Stomach (tissue), 9 donors: Measurements from ENCODE around the gene KRT80. TPM values are rescaled to one million over a fixed set of nuclear protein-coding genes. Genes with fewer than 3 reads are reported as not detected.

Source experiments
- DNase-seq, 2 donors: peaks; one replicate each; pipeline versions ENCODE4 v3.0.0 to v3.0.0-alpha.2; 2013 to 2019
- H3K27ac ChIP-seq, 5 donors: fragments of 200-600 bp in 4 of 5; sonication (generic) in 4 of 5; one replicate each; pipeline ENCODE4 v1.5.1; 2013 to 2019; ENCODE audit warnings: mild to moderate bottlenecking in 1 of 5, moderate library complexity in 1 of 5
- H3K27me3 ChIP-seq, 3 donors: fragments of 200-600 bp; sonication (generic); one replicate each; pipeline ENCODE4 v1.5.1; 2017 to 2019; ENCODE audit warnings: mixed run types in 1 of 3
- H3K36me3 ChIP-seq, 4 donors: fragments of 200-600 bp; sonication (generic); 1 replicate in 3 of 4; 2 replicates in 1 of 4; pipeline ENCODE4 v1.5.1; 2016 to 2019
- H3K4me1 ChIP-seq, 4 donors: fragments of 200-600 bp; sonication (generic); one replicate each; pipeline ENCODE4 v1.5.1; 2016 to 2019
- H3K4me3 ChIP-seq, 4 donors: fragments of 200-600 bp; sonication (generic) in 3 of 4; one replicate each; pipeline ENCODE4 v1.5.1; 2016 to 2019; ENCODE audit warnings: mild to moderate bottlenecking in 1 of 4
- H3K9me3 ChIP-seq, 4 donors: fragments of 200-600 bp; sonication (generic); one replicate each; pipeline ENCODE4 v1.5.1; 2016 to 2019
- CTCF ChIP-seq, 7 experiments: fragments of 450-650 bp in 4 of 7; fragments of 200-600 bp in 3 of 7; sonication (generic) in 3 of 7; IDR thresholded peaks; one replicate each; pipeline ENCODE4 v1.5.1; 2016 to 2019; ENCODE audit warnings: antibody characterized with exemption in 7 of 7, control low read depth in 2 of 7, mild to moderate bottlenecking in 1 of 7
- EP300 ChIP-seq: sonication (generic); formaldehyde crosslinking; IDR thresholded peaks from one replicate; pipeline ENCODE4 v1.6.1; 2017; ENCODE audit warnings: antibody characterized with exemption
- POLR2A ChIP-seq, 4 donors: fragments of 450-650 bp; IDR thresholded peaks; one replicate each; pipeline ENCODE4 v1.6.1; 2016; ENCODE audit warnings: antibody characterized with exemption in 4 of 4, control low read depth in 2 of 4, mild to moderate bottlenecking in 1 of 4, moderate library complexity in 1 of 4
- POLR2AphosphoS5 ChIP-seq, 3 donors: sonication (generic); formaldehyde crosslinking; IDR thresholded peaks; one replicate each; pipeline ENCODE4 v1.6.1; 2016; ENCODE audit warnings: antibody characterized with exemption in 3 of 3
- WGBS, 5 donors: extraction: QIAGEN DNeasy Blood & Tissue Kit in 3 of 5; methylation state at CpG; one replicate each; pipeline versions ENCODE4 v1.1.5 to v1.1.7; 2013 to 2018; 5-methylcytosine and 5-hydroxymethylcytosine counted together
- intact Hi-C: fragments of 100-400 bp; cut with DNase I; formaldehyde crosslinking; loops from one replicate; pipeline ENCODE4 v1.15.1; 2023; ENCODE audit warnings: low total_unique reads
- polyA plus RNA-seq, 3 donors: library from polyadenylated mRNA; stranded (reverse); fragments of 200-250 nt; gene quantifications; one replicate each; pipeline ENCODE4 v1.2.3, GENCODE V29; 2013
- total RNA-seq, 5 donors: library from RNA; depleted of rRNA; stranded (reverse); fragments of >200 nt; gene quantifications; one replicate each; pipeline versions ENCODE4 v1.1.0 to v1.2.3, GENCODE V29; 2014 to 2016
- donor health status: healthy with polysubstance abuse.
- donor health status: Bipolar disorder and iron deficiency.
- donor health status: healthy.

The KRT80 gene
- total and polyA plus RNA-seq, 8 donors: 0.29 to 3.7 (median 0.45) TPM; not detected in 3

- WGBS, 5 donors: 71 to 79% (median 76%) methylated on average over 12 of the region's 12 CpGs
- TF ChIP-seq EP300 (no peak), POLR2A (IDR thresholded peaks at IDR 0.05) (no peak), CTCF (IDR thresholded peaks at IDR 0.05) (no peak), POLR2AphosphoS5 (IDR thresholded peaks at IDR 0.05) (no peak)
- Histone ChIP-seq H3K27ac (peak overlapping the region in 3 of 5 donors; percentile 47 to 66 (median 64)), H3K36me3 (no peaks in the 10 kb centered on the region), H3K9me3 (no peaks in the 10 kb centered on the region), H3K27me3 (peaks cover 0 to 49% (median 20%) of the 10 kb centered on the region in 3 donors), H3K4me1 (peaks cover 17 to 53% (median 42%) of the 10 kb centered on the region in 4 donors), H3K4me3 (no peak overlapping the region)
- DNase-seq: no peak
- intact Hi-C loops: no loop called here
Measured at GRCh38 chr12:52232203-52232673, 40.4 kb upstream of the KRT80 start.

- WGBS, 5 donors: 40 to 60% (median 52%) methylated on average over 14 to 16 of the region's 16 CpGs
- peak in 1 of 2 donors; percentile 72 for DNase-seq
- peaks cover 0 to 49% (median 20%) of the 10 kb centered on the region in 3 donors for H3K27me3 ChIP-seq
- no peak overlapping the region for H3K4me3 ChIP-seq
- peaks cover 17 to 53% (median 42%) of the 10 kb centered on the region in 4 donors for H3K4me1 ChIP-seq
- H3K9me3 ChIP-seq: no peaks in the 10 kb centered on the region
- no peak for TF ChIP-seq POLR2A (IDR thresholded peaks at IDR 0.05)
- TF ChIP-seq POLR2AphosphoS5 (IDR thresholded peaks at IDR 0.05): peak in 1 of 3 donors; percentile 4
- H3K27ac ChIP-seq: peak overlapping the region in 4 of 5 donors; percentile 24 to 66 (median 56)
- H3K36me3 ChIP-seq: no peaks in the 10 kb centered on the region
- intact Hi-C loops: no loop called here
Measured at GRCh38 chr12:52231305-52232202, 39.7 kb upstream of the KRT80 start.

GRCh38 chr12:52230364-52231281 lies 38.8 kb upstream of the KRT80 start:
- peaks cover 17 to 50% (median 36%) of the 10 kb centered on the region in 4 donors for H3K4me1 ChIP-seq
- no peaks in the 10 kb centered on the region for H3K9me3 ChIP-seq
- intact Hi-C loops: no loop called here
- peak in 1 of 2 donors; percentile 53 for DNase-seq
- 41 to 54% (median 49%) methylated on average over 8 of the region's 8 CpGs for WGBS, 5 donors
- H3K36me3 ChIP-seq: no peaks in the 10 kb centered on the region
- H3K4me3 ChIP-seq: no peak overlapping the region
- H3K27me3 ChIP-seq: peaks cover 0 to 49% (median 20%) of the 10 kb centered on the region in 3 donors
- TF ChIP-seq CTCF (IDR thresholded peaks at IDR 0.05) (no peak), EP300 (no peak), POLR2AphosphoS5 (IDR thresholded peaks at IDR 0.05) (no peak), POLR2A (IDR thresholded peaks at IDR 0.05) (no peak)
- H3K27ac ChIP-seq: peak overlapping the region in 4 of 5 donors; percentile 20 to 66 (median 34)

- peaks cover 0 to 49% (median 20%) of the 10 kb centered on the region in 3 donors for H3K27me3 ChIP-seq
- no peak overlapping the region for H3K4me3 ChIP-seq
- WGBS, 5 donors: 66 to 84% (median 73%) methylated on average over 2 of the region's 2 CpGs
- DNase-seq: no peak
- intact Hi-C loops: no loop called here
- no peak overlapping the region for H3K27ac ChIP-seq
- TF ChIP-seq EP300 (no peak), POLR2A (IDR thresholded peaks at IDR 0.05) (no peak), POLR2AphosphoS5 (IDR thresholded peaks at IDR 0.05) (no peak), CTCF (IDR thresholded peaks at IDR 0.05) (no peak)
- H3K9me3 ChIP-seq: no peaks in the 10 kb centered on the region
- H3K4me1 ChIP-seq: peaks cover 17 to 44% (median 36%) of the 10 kb centered on the region in 4 donors
- no peaks in the 10 kb centered on the region for H3K36me3 ChIP-seq
Measured at GRCh38 chr12:52229836-52230343, 38.1 kb upstream of the KRT80 start.
